A172 (cell line): ENCODE data around the gene HMGCR. TPM values are rescaled to one million over a fixed set of nuclear protein-coding genes. Genes with fewer than 3 reads are reported as not detected.

Source experiments
- DNase-seq: peaks from one replicate; pipeline ENCODE4 v3.0.0-alpha.2; 2015; ENCODE audit warnings: low spot score
- total RNA-seq: library from RNA; depleted of rRNA; stranded (reverse); fragments of >200 nt; shearing (Covaris generic); gene quantifications from 2 replicates; pipeline ENCODE4 v1.2.3, GENCODE V29; 2014

The HMGCR gene
- total RNA-seq, 1 experiment from 2014 or later, result 39.1 TPM

DNA sequence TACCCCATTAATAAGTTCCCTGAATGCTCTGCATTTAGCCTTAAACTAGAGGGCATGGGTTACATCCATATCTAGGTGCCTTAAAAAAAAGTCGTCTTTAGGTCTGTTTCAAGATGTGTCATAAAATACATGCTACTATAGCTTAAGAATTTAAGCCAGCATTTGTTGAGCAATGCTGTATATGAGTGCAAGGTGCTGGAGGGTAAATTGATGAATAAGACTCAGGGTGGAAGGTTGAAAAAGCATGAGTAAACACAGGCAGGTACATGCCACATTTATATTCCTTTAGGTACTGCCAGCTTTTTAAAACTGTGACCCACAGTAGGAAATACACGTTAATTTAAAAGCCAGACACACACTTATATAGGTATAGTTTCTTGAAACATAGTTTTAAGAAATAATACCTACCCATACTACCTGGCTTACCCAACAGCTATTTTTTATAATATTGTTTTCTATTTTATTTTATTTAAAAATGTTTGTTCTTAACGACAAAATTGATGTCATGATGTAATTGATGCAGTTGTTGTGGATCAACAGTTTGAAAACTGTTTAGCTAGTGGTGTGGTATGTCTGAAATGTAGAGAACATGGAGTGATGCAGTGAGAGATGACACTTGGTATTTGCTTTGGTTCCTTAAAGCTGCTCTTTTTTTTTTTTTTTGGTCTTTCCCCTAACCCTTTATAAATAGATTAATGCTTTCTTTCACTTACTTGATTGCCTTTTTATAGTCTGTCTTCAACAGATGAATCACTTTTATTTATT is 3.9 kb downstream of the HMGCR start:
- no peak for DNase-seq

DNA sequence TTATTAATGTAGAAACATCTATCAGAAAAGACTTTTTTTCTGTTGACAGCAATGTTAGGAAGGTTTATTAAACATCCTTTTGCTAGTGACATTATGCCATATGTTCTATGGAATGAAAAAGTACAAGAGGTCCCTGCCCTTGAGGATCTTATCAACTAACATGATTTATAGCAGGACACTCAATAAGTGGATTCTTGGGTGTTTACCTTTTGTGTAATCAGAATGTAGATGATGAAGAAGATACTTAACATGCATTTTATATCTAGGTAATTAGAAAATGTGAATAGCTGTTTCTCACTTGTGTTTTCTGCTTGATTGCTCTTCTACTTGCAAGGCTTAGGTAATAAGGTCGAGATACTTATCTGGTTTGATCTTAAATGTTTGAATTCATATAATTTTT is 4.9 kb downstream of the HMGCR start:
- DNase-seq, result no peak

DNA sequence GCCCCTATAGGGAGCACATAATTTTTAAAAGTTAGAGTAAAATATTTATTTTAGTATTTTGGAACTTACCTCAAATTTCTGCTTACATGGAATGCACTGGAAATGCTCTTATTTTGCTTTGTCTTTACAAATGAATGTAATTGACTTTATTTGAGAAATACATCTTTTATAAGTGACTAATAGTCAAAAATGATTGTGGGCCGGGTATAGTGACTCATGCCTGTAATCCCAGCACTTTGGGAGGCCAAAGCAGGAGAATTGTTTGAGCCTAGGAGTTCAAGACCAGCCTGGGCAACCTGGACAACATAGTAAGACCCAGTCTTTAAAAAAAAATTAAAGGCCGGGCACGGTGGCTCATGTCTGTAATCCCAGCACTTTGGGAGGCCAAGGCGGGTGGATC is 5.8 kb downstream of the HMGCR start:
- DNase-seq, result no peak

DNA sequence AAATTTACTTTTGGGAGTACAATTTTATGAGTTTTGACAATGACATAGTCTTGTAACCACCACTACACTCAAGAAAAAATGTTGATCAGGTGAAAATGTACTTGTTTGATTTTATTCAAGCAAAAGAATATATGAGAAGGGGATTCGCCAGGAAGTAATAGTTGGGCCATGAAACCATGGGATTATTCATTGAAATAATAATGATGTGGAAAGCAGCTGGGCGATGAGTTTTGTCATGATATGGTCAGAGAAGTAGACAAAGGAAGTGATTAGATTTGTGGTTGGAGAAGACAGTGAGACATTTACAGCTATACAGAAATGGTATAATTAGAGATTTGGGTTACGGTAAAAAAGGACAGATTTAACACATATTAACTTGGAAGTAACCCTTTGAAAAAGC is 11.2 kb downstream of the HMGCR start:
- no peak for DNase-seq

DNA sequence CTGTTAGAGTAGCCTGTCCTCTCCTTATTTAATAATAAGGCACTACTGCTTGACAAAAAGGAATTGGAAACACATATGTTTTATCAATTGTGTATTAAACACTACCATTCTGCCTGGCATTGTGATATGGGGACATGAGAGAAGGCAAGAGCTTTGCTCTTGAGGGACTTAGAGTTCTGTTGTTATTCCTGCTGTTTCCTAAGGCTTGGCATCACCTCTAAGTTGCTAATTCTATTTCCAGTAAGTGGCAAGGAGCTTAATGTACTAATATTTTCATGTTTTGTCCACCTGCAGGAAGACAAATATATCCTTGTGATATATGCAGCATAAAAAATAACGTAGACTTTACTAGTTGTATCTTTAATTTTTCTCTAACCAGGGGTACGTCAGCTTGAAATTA is 12.6 kb downstream of the HMGCR start:
- DNase-seq, result no peak

DNA sequence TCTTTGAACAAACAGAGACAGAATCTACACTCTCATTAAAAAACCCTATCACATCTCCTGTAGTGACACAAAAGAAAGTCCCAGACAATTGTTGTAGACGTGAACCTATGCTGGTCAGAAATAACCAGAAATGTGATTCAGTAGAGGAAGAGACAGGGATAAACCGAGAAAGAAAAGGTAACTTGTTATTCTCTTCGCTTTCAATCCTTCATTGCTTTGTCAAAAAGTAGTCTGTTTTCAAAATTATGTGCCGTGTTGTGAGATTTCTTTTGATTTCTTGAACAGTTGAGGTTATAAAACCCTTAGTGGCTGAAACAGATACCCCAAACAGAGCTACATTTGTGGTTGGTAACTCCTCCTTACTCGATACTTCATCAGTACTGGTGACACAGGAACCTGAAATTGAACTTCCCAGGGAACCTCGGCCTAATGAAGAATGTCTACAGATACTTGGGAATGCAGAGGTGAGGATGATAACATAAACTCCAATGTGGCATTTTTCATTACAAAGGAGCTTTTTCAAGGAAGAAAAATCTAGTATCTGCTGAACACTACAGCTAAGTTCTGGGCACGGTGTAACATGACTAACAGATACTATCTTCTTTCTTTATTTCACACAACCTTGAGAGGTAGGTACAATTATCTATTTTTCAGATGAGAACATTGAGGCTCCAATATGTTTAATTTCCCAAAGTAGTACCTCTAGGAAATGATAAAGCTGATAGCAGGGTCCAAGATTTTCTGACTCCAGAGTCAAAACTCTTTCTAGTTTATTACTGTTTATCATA is 14.3 kb downstream of the HMGCR start:
- no peak for DNase-seq

DNA sequence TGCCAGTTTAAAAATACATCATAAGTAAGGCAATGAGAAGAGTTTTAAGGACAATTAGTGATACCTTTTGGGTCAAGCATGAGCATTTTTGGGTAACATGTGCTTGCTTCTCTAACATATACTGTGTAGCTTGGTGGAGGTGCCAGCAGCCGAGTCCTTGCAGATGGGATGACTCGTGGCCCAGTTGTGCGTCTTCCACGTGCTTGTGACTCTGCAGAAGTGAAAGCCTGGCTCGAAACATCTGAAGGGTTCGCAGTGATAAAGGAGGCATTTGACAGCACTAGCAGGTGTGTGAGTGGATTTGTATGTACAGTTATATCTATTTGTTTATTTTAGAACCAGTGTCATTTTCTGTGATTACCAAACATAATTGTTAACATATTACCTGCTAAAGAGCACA is 18.2 kb downstream of the HMGCR start:
- no peak for DNase-seq

DNA sequence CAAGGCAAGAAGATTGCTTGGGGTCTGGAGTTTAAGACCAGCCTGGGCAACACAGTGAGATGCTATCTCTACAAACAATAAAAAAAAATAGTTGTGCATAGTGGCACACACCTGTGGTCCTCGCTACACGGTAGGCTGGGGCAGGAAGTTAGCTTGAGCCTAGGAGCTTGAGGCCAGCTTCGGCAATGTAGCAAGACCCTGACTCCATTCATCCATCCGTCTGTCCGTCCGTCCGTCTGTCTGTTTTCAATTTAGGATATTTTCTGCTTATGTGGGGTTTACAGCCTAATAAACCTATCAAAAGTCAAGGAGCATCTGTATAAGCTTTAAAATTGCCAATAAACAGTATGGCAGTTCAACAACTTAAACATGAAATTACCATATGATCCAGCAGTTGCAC is 19.7 kb downstream of the HMGCR start:
- no peak for DNase-seq

DNA sequence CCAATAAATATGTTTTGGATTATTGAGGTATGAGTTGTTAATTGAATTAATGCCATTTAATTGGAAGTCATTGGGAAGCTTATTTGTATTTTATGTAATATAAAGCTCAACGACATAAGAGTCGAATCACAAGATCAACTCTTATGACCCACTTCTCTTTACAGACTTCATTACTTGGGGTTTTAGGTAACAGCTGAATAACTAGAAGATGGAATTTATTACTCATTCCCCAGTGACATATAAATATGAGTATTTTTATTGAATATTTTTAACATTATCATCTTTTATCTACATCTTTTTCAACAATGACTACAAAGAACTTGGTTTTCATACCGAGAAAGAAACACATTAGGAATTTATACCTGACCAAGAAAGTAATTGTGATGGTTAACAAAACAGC is 21.1 kb downstream of the HMGCR start:
- no peak for DNase-seq

DNA sequence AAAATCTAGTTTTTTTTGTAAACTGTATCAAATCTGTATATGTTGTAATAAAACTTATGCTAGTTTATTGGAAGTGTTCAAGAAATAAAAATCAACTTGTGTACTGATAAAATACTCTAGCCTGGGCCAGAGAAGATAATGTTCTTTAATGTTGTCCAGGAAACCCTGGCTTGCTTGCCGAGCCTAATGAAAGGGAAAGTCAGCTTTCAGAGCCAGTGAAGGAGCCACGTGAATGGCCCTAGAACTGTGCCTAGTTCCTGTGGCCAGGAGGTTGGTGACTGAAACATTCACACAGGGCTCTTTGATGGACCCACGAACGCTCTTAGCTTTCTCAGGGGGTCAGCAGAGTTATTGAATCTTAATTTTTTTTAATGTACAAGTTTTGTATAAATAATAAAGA is 24.3 kb downstream of the HMGCR start:
- DNase-seq, result no peak

DNA sequence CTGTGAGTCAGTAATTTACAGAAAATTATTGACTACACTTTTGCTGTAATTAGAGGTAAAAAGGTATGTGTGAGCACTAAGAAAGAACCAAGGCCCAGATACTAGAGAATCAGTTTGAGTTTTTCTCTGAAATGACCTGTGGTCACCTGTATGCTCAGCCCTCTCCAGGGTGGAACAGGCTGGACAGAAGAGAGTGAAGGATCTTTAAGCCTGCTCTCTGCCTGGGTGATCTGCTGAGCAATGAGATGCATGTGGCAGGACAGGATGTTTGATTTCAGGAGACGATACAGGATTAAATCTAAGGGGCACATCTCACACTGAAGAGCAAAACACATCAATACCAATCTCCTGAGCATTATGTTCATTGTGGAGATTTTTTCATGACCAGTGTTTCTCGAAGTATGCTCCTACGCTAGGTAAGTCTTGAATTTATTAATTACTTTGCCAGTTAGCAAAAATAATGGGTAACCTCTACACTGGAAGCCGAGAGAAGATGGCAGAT is 25.5 kb downstream of the HMGCR start:
- DNase-seq, result no peak

DNA sequence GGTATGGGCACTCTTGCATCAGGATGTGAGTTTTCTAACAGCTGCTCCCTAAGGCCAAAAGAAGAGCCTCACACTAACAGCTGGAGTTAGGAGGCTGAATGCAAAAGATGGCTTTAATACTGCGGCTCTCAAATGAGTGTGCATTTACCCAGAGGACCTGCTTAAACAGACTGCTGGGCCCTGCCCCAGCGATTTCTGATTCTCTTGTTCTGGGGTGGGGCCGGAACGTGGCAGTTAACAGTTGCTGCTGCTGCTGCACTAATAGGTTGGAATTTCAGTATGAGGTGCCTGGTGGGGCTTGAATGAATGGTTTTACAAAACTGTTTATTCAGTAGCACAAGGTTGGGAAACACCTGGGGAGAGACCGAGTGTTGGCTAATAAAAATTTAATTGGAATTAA is 26.1 kb downstream of the HMGCR start:
- no peak for DNase-seq

DNA sequence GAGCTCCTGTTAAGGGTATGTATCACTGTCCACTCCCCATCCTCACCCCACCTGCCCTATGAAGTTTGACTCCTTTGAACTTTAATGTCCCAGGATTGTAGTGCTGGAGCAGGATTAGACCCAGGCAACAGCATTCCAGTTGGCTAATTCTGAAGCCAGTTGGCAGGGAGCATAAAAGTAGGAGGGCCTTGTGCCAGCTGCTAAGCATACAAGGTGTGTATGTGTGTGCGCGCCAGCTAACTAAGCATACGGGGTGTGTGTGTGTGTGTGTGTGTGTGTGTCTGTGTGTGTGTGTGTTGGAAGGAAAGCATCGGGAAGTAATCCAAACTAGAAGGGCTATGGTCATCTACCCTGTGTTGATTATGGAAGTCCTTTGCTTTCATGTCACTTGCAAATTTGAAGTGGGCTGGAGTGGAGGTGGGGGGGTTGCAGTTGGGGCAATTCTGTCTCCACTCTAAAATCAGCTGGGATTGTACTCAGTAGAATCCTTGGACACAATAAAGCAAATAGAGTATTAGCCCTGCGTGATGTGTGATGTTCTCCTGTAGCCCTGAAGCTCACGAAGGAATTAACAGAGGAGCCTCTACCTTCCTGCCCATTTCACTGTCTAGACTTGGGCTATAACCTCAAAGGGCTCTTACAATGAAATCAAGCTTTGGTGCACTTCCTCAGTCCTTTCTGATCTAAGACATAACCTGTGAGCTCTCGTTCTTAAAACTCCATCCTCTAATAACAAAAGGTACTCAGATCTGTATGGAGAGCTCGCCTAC is 26.9 kb downstream of the HMGCR start:
- DNase-seq, result no peak

DNA sequence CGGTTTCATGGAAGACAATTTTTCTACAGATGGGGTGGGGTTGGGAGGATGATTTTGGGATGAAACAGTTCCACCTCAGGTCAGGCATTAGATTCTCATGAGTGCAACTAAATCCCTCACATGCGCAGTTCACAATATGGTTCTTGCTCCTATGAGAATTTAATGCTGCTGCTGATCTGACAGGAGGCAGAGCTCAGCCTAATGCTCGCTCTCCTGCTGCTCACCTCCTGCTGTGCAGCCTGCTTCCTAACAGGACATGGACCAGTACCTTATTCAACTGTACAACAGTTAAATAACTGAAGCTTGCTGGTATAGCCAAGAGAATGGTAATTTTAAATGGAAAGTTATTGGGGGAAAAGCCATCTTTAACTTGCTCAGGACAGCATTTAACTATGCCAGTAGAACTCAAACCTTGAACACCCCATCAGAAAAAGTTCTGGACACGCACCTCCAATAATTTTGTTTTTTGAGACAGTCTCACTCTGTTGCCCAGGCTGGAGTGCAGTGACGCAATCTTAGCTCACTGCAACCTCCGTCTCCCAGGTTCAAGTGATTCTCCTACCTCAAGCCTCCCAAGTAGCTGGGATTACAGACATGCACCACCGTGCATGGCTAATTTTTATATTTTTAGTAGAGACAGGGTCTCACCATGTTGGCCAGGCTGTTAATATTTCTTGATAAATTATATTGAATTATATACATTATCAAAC is 27.7 kb downstream of the HMGCR start:
- no peak for DNase-seq

DNA sequence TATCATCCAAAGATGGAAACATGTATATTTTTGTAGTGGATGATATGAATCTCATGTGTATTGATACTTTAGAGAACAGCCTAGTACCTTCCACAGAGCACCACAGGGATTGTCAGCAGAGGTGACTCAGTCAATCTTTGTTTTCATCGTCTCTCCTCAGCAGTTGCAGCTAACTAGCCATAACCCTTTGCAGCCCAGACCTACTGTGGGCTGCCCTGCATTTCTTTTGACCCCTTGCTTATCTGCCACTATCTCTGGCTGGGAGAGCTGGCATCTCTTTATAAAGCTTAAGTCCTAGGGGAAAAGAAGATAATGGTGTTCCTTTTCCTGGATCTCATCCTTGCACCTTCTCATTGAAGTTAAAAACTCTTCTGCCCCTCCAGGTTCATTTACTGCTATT is 28.7 kb downstream of the HMGCR start:
- no peak for DNase-seq

DNA sequence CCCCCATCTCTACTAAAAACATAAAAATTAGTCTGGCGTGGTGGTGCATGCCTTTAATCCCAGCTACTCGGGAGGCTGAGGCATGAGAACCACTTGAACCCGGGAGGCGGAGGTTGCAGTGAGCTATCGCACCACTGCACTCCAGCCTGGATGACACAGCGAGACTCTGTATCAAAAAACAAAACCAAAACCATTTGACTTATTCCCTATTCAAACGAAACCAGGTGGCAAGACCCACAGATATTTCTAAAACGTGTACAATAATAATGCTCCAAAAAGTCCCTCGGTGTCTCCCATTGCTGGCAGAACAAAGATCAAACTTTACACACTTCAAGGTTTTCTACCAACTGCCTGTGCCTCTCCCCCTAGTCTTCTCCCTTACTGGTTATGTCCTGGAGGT is 29.8 kb downstream of the HMGCR start:
- DNase-seq, result no peak

DNA sequence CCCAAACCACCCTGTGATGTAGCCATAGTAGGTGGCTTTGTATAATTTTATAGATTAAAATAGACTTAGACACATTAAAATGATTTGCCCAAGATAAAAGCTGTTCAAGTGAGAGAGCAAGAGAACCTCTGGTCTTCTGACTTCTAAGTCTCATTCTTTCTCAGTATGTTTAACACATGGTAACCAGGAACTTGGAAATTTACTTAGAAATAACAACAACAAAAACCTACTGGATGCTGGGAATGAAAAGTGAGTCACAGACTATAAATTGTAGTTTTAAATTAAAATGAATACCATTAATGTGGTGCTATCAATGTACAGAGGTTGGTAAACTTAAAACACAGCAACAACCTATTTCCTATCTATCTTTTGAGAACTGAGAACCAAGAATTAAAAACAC is 30.4 kb downstream of the HMGCR start:
- DNase-seq, result no peak

DNA sequence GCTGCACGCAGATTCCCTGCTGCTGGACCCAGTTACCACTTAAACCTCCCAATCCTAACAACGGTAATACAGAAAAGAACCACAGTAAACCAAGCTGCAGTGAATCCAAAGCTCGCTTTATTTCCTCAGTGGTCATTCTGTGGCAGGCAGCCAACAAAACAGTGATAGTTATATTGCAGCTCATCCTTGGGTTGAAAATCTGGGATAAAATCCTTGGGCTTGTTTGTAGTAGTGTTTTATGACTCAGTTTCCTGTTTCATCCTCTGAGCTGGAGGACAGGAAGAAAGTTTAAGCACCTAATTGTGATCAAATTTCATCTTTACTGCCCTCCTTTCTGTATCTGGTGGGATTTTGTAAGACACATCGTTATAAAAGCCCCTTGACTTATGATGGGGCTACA is 31.4 kb downstream of the HMGCR start:
- no peak for DNase-seq

DNA sequence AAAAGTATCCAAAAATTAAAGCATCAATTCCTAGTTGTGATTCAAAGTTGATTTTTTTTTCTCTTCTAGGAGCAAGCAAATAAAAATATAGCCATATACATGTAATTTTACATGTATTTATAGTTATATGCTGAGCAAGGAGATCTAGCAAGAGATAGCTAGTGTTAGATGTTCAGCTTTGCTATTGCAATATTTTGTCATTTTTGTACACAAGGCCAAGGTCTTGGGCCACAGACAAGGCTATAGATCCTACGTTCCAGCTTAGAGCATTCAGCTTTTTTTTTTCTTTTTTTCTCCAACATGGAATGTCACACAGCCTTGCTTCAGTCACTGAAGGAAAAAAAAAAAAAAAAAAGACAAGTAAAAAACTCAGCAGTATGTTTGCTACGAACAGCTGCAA is 36.8 kb downstream of the HMGCR start:
- no peak for DNase-seq

DNA sequence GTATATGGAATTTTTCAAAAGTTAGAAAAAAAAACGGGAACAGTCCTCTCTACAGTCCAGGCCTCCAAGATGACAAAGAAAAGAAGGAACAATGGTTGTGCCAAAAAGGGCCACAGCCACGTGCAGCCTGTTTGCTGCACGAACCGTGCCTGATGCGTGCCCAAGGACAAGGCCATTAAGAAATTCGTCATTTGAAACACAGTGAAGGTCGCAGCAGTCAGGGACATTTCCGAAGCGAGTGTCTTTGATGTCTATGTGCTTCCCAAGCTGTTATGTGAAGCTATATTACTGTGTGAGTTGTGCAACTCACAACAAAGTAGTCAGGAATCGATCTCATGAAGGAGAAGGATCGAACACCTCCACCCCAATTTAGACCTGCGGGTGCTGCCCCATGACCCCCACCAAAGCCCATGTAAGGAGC is 37.4 kb downstream of the HMGCR start:
- DNase-seq, result no peak

DNA sequence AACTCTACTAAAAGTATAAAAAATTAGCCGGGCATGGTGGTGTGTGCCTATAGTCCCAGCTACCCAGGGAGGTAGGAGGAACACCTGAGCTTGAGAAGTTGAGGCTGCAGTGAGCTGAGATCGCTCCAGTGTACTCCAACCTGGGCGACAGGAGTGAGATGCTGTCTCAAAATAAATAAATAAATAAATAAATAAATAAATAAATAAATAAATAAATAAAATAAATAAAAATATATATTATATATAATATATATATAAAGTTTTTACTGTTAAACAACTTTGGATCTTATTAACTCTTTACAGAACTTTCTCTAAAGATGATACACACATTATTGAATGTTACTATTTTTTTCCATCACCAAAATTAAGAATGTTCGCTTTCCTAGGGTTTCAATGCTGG is 38.4 kb downstream of the HMGCR start:
- DNase-seq, result no peak

DNA sequence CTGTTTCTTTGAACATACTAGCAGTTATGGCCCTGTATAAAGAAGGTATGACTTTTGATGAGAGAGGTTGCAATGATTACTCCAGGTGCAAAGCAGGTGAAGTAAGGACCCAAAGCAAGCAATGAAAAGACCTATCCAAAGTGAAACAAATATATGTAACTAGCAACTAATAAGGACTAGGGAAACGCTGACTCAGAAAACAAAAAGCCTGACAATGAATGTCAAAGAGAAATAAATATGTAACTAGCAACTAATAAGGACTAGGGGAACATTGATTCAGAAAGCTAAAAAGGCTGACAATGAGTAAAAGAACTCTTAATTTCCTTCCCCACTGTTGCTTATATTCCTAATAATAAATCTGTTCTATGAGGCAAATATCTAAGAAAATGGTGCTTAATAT is 43.1 kb downstream of the HMGCR start:
- no peak for DNase-seq
